Breast epithelium (tissue), 3 donors: ENCODE measurements around the gene YTHDF2.

Source experiments
- CTCF ChIP-seq, 3 donors: fragments of 450-650 bp; IDR thresholded peaks; one replicate each; pipeline ENCODE4 v1.5.1; 2016 to 2017; ENCODE audit warnings: antibody characterized with exemption in 3 of 3, mild to moderate bottlenecking in 3 of 3, moderate library complexity in 3 of 3
- POLR2A ChIP-seq: fragments of 450-650 bp; IDR thresholded peaks from one replicate; pipeline ENCODE4 v1.6.1; 2016; ENCODE audit warnings: antibody characterized with exemption, mild to moderate bottlenecking, moderate library complexity
- POLR2AphosphoS5 ChIP-seq, 3 donors: sonication (generic); formaldehyde crosslinking; IDR thresholded peaks; one replicate each; pipeline ENCODE4 v1.6.1; 2017; ENCODE audit warnings: antibody characterized with exemption in 3 of 3

DNA sequence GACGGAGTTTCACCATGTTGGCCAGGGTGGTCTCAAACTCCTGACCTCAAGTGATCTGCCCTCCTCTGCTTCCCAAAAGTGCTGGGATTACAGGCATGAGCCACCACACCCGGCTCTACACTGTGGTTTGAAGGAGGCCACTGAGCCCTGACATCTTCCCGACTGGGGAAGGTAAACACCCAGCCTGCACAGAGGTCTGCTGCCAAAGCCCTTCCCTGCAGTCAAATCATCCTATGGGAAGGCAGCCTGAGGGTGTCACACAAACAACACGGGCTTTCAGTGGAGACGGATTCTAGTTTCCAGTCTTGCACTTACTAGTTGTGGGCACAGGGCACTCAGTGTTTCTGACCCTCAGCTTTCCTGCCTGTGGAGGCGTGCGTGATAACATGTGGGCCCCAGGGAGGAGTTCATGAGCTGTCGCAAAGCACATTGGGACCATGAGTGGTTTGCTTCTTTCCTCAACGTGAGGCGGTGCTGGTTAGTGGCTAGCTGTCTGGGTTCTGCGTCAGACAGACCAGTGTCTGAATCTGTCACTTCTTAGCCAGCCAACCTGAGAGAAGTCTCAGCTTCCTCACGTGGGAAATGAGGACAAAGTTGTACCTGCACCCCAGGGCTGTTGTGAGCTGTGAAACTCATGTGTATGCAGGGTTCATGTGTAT, 53.8 kb downstream of the YTHDF2 start:
- TF ChIP-seq CTCF (IDR thresholded peaks at IDR 0.05): no peak
- TF ChIP-seq POLR2A: no peak
- no peak for TF ChIP-seq POLR2AphosphoS5 (IDR thresholded peaks at IDR 0.05)
